Inferior parietal cortex (tissue), 1 donor: ENCODE data around the gene SSX4.
"Not testable (repeated sequence)": the region's sequence is repeated elsewhere in the genome, so short reads cannot be mapped to it uniquely, and the experiment has no call there.

Source experiments
- DNase-seq: peaks from one replicate; pipeline ENCODE4 v3.0.0-alpha.2; 2016; ENCODE audit errors: extremely low spot score

SSX4 gene

DNA sequence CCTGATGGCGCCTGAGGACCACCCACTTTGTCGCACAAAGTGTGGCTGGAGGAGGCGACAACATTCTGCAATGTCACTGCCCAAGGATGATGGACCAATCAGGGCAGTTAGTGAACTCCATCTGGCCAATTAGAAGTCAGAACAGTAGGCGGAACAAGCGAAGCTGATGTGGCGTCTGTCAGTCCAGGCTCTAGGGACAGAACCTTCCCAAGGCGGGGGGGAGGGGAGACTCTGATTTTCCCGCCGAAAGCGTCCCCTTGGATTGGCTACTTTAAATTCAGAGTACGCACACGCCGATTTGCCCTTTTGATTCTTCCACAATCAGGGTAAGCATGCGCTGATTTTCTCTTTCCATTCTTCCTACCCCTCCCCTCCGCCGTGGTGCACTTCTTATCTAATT lies at the start of gene SSX4:
Gene SSX4, plus strand, starts transcription at position 301 of the 400 bp plus-strand sequence. CDS start 515 bp downstream, outside the sequence.
- DNase-seq, result not testable (repeated sequence)

DNA sequence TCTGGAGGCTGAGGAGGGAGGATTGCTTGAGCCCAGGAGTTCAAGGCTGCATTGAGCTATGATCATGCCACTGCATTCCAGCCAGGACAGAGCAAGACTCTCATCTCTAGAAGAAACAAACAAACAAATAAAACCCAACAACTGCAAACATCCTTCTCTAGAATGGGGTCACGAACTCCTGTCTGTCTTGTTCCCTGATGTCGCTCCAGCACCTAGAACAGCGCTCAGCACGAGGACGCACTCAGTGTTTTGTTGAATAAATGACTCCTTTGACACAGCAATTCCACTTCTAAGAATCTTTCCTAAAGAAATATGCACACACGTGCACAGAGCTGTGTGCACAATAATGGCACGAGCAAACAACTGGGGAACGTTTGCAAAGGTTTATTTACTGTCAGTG lies 37.3 kb upstream of the SSX4 start:
- not testable (repeated sequence) for DNase-seq

DNA sequence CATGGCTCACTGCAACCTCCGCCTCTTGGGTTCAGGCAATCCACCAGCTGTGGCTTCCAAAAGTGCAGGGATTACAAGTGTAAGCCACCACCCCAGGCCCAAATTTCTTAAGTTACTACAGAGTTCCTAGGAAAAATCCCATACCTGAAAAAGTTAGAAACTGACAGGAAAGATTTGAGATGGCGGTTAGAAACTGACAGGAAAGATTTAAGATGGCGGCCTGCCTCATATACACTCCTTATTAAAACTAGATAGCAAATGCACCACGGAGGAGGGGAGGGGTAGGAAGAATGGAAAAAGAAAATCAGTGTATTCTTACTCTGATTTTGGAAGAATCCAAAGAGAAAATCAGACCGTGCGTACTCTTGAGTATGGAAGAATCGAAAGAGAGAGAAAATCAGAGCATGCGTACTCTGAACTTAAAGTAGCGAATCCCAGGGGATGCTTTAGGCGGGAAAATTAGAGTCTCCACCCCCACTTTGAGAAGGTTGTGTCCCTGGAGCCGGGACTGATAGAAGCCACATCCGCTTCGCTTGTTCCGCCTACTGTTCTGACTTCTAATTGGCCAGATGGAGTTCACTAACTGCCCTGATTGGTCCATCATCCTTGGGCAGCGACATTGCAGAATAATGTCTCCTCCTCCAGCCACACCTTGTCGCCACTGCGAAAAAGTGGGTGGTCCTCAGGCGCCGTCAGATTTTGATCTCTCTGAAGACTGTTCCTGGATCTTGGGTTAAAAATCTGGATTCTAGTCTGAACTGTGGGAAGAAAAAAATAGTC lies 26.8 kb upstream of the SSX4 start, which contains the start of gene SSX3:
Gene SSX3, minus strand, starts transcription at position 389 of the 780 bp plus-strand sequence. CDS start 1,454 bp downstream, outside the sequence.
- not testable (repeated sequence) for DNase-seq

DNA sequence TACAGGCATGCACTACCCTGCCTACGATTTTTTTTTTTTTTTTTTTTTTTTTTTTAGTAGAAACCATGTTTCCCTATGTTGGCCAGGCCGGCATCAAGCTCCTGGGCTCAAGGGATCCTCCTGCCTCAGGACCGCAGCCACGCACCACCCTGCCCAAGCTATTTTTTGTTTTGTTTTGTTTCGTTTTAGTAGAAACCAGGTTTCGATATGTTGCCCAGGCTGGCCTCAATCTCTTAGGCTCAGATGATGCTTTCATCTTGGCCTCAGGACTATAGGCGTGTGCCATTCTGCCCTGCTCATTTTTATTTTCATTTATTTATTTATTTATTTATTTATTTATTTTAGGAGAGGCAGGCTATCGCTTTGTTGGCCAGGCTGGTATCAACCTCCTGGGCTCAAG lies 25.7 kb upstream of the SSX4 start:
- DNase-seq, result no peak

GRCh38 chrX:48359281-48359680 lies 24.1 kb upstream of the SSX4 start:
- DNase-seq, result not testable (repeated sequence)

GRCh38 chrX:48367717-48368408 lies 15.5 kb upstream of the SSX4 start:
- DNase-seq, result not testable (repeated sequence)

DNA sequence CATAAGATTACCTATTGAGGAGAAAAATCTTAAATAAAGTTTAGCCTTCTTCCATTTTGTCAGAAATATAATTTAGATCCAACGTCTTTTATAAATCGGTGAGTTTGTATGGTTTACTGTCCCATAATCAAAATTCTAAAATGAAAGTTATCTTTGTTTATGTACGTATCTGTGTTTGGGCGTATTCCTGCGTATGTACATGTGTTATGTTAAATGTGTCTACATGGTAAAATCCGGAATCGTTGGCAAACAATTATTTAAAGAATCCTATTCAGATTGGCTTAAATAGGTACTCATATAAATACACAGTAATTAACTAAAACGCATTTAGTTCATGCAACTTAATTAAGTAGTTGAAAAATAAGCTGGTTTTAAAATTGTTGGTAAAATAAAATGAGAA lies 12.9 kb upstream of the SSX4 start:
- not testable (repeated sequence) for DNase-seq

- DNase-seq, result not testable (repeated sequence)
These were observed 13.6 kb downstream of the SSX4 start for GRCh38 chrX:48396931-48397330.

DNA sequence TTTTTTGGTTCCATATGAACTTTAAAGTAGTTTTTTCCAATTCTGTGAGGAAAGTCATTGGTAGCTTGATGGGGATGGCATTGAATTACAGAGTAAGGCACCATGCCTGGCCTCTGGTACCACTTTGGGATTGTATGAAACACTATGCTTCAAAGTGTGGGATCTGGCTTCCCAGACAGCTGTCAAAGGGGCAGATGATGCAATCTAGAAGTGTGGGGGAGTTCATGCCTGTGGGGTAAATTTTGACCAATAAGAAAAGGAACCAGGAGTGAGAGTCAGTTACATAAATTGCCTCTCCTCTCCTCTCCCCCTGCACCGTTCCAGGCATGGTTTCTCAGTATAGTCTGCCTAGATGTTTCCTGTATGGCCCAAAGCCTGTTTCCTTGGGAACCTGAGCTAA lies 14.5 kb downstream of the SSX4 start:
- not testable (repeated sequence) for DNase-seq

- DNase-seq, result not testable (repeated sequence)
These were observed 28.5 kb downstream of the SSX4 start, which contains the start of gene SSX4B for GRCh38 chrX:48411860-48412259. SSX4B (minus strand) TSS chrX:48411960; CDS start chrX:48411372, 588 bp downstream.

DNA sequence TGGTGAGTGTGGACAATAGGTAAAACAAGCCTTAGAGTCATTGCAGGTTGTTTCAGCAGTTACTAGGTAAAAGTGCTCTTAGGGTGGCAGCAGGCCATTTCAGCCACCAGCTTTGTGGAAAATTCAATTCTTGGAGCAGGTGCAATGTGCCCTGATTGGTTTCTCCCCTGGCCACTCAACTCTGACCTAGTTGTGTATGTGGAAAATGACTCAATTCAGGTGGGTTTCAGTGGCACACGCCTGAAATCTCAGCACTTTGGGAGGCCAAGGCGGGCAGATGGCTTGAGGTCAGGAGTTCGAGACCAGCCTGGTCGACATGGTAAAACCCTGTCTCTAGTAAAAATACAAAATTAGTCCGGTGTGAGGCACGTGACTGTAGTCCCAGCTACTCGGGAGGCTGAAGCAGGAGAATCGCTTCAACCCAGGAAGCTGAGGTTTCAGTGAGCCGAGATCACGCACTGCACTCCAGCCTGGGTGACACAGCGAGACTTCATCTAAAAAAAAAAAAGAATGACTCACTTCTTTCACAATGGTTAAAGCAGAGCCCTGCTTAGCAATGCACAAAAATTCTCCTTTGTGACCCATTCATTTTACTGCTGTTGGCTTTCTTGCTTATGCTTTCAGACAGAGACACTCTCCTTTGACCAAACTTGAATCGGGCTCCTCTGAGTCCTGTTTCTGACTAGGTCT lies 43.8 kb downstream of the SSX4 start:
- not testable (repeated sequence) for DNase-seq

GRCh38 chrX:48429606-48430005 lies 46.3 kb downstream of the SSX4 start:
- not testable (repeated sequence) for DNase-seq

- not testable (repeated sequence) for DNase-seq
These were observed 46.8 kb downstream of the SSX4 start for GRCh38 chrX:48430166-48430565.

DNA sequence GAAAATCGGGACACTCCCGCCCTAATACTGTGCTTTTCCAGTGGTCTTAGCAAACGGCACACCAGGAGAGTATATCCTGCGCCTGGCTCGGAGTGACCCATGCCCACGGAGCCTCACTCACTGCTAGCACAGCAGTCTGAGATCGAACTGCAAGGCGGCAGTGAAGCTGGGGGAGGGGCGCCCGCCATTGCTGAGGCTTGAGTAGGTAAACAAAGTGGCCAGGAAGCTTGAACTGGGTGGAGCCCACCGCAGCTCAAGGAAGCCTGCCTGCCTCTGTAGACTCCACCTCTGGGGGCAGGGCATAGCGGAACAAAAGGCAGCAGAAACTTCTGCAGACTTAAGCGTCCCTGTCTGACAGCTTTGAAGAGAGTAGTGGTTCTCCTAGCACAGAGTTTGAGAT lies 50.4 kb downstream of the SSX4 start:
- not testable (repeated sequence) for DNase-seq
